Measurements from ENCODE around the gene MGLL.
A peak's percentile ranks its signal among the peaks of the same experiment; 100 is the strongest.
"Not testable (repeated sequence)": the region's sequence is repeated elsewhere in the genome, so short reads cannot be mapped to it uniquely, and the experiment has no call there.

The MGLL gene

GRCh38 chr3:127684871-127685707 is 137.2 kb downstream of the MGLL start:
- DNase-seq: no peak

- DNase-seq: no peak
Measured at GRCh38 chr3:127682561-127682960, 139.8 kb downstream of the MGLL start.

- DNase-seq: not testable (repeated sequence)
Measured at GRCh38 chr3:127682175-127682554, 140.2 kb downstream of the MGLL start.

GRCh38 chr3:127680798-127681221 is 141.5 kb downstream of the MGLL start:
- DNase-seq: no peak

GRCh38 chr3:127680146-127680661 is 142.1 kb downstream of the MGLL start:
- DNase-seq: no peak

- no peak for DNase-seq
Measured at GRCh38 chr3:127679534-127680145, 142.7 kb downstream of the MGLL start.

GRCh38 chr3:127678611-127679533 is 143.4 kb downstream of the MGLL start:
- no peak for DNase-seq

GRCh38 chr3:127678315-127678599 is 144.1 kb downstream of the MGLL start:
- no peak for DNase-seq

- no peak for DNase-seq
Measured at GRCh38 chr3:127677541-127678314, 144.6 kb downstream of the MGLL start.

- no peak for DNase-seq
Measured at GRCh38 chr3:127676921-127677351, 145.4 kb downstream of the MGLL start.

GRCh38 chr3:127676456-127676855 is 145.9 kb downstream of the MGLL start:
- DNase-seq: no peak

- DNase-seq: no peak
Measured at GRCh38 chr3:127675651-127676391, 146.5 kb downstream of the MGLL start.

- DNase-seq: no peak
Measured at GRCh38 chr3:127674790-127675189, 147.5 kb downstream of the MGLL start.

- no peak for DNase-seq
Measured at GRCh38 chr3:127674101-127674721, 148.1 kb downstream of the MGLL start.

- peak; percentile 29 for DNase-seq
Measured at GRCh38 chr3:127673191-127674100, 148.9 kb downstream of the MGLL start.

GRCh38 chr3:127672429-127673190 is 149.7 kb downstream of the MGLL start, which contains the start of gene ABTB1:
ABTB1 (plus strand) TSS chr3:127672952; CDS start chr3:127673026, 74 bp downstream.
- DNase-seq: peak; percentile 77

GRCh38 chr3:127671523-127672428 is 150.5 kb downstream of the MGLL start:
- DNase-seq: no peak
